WTC11 (cell line): ENCODE data around the gene SAMD8. TPM values are rescaled to one million over a fixed set of nuclear protein-coding genes. Genes with fewer than 3 reads are reported as not detected.
A peak's percentile ranks its signal among the peaks of the same experiment; 100 is the strongest.

ENCODE experiments used
- ATAC-seq: fragments of 200-7000 bp; cut with Tn5 transposase; 2 replicates; pipeline ENCODE4 v1.10.0; 2021; ENCODE audit warnings: mild to moderate bottlenecking, moderate library complexity
- CTCF ChIA-PET: fragments of 300-600 bp; sonication (Branson Sonifier 250); formaldehyde crosslinking; loops from one replicate; lab custom pipeline; 2021; ENCODE audit warnings: antibody characterized with exemption; lab: Charles Lee
- POLR2A ChIA-PET: fragments of 350-600 bp; sonication (Branson Sonifier 250); formaldehyde crosslinking; loops from one replicate; lab custom pipeline; 2021; ENCODE audit warnings: antibody characterized with exemption; lab: Charles Lee
- DNase-seq: peaks from one replicate; pipeline ENCODE4 v3.0.0; 2021; ENCODE audit warnings: low spot score
- H3K27ac Mint-ChIP-seq: 2 replicates; pipeline ENCODE4 v1.8.0; 2021; ENCODE audit warnings: mixed read lengths
- H3K27me3 Mint-ChIP-seq: 2 replicates; pipeline ENCODE4 v1.8.0; 2021; ENCODE audit warnings: low read depth, mild to moderate bottlenecking, moderate library complexity, mixed read lengths
- H3K36me3 Mint-ChIP-seq: 2 replicates; pipeline ENCODE4 v1.8.0; 2021; ENCODE audit warnings: mixed read lengths
- H3K4me1 Mint-ChIP-seq: 2 replicates; pipeline ENCODE4 v1.8.0; 2022; ENCODE audit warnings: mixed read lengths
- H3K4me3 Mint-ChIP-seq: 2 replicates; pipeline ENCODE4 v1.8.0; 2021; ENCODE audit warnings: mild to moderate bottlenecking, moderate library complexity, mixed read lengths
- H3K9me3 Mint-ChIP-seq: 2 replicates; pipeline ENCODE4 v1.8.0; 2021; ENCODE audit warnings: mixed read lengths
- ATF6 ChIP-seq: sonication (generic); formaldehyde crosslinking; IDR thresholded peaks from 2 replicates; pipeline ENCODE4 v1.8.1; 2023; ENCODE audit warnings: mild to moderate bottlenecking, missing genetic modification reagents
- CBFB ChIP-seq: sonication (generic); formaldehyde crosslinking; IDR thresholded peaks from 2 replicates; pipeline ENCODE4 v1.8.1; 2022; ENCODE audit warnings: mild to moderate bottlenecking, low read depth, missing genetic modification reagents
- ERG ChIP-seq: fragments of 250-450 bp; sonication (Bioruptor Pico); IDR thresholded peaks from 2 replicates; pipeline ENCODE4 v1.8.0; 2021; ENCODE audit warnings: mild to moderate bottlenecking
- FOXK1 ChIP-seq: sonication (generic); formaldehyde crosslinking; IDR thresholded peaks from 2 replicates; pipeline ENCODE4 v1.8.0; 2022; ENCODE audit warnings: mild to moderate bottlenecking, moderate library complexity, missing genetic modification reagents
- GTF2I ChIP-seq: fragments of 250-450 bp; sonication (Bioruptor Pico); conservative IDR thresholded peaks from 2 replicates; pipeline ENCODE4 v1.4.0; 2021; ENCODE audit warnings: mild to moderate bottlenecking
- IRF1 ChIP-seq: sonication (generic); formaldehyde crosslinking; IDR thresholded peaks from 2 replicates; pipeline ENCODE4 v1.8.0; 2023; ENCODE audit warnings: missing genetic modification reagents
- JUN ChIP-seq: sonication (generic); formaldehyde crosslinking; IDR thresholded peaks from 2 replicates; pipeline ENCODE4 v1.8.0; 2023; ENCODE audit warnings: mild to moderate bottlenecking, missing genetic modification reagents
- MYBL2 ChIP-seq: sonication (generic); formaldehyde crosslinking; IDR thresholded peaks from 2 replicates; pipeline ENCODE4 v1.8.1; 2023; ENCODE audit warnings: mild to moderate bottlenecking, moderate library complexity, missing genetic modification reagents
- NR1H2 ChIP-seq: sonication (generic); formaldehyde crosslinking; IDR thresholded peaks from 2 replicates; pipeline ENCODE4 v1.9.0; 2021; ENCODE audit warnings: mild to moderate bottlenecking, moderate library complexity, missing genetic modification reagents
- NR2C2 ChIP-seq: sonication (generic); formaldehyde crosslinking; IDR thresholded peaks from 2 replicates; pipeline ENCODE4 v1.8.0; 2022; ENCODE audit warnings: mild to moderate bottlenecking, missing genetic modification reagents
- SP1 ChIP-seq: sonication (generic); formaldehyde crosslinking; conservative IDR thresholded peaks from 2 replicates; pipeline ENCODE4 v1.8.1; 2022; ENCODE audit warnings: missing genetic modification reagents
- TEAD4 ChIP-seq: sonication (generic); formaldehyde crosslinking; IDR thresholded peaks from 2 replicates; pipeline ENCODE4 v1.8.0; 2022; ENCODE audit warnings: mild to moderate bottlenecking, missing genetic modification reagents
- TP53 ChIP-seq: sonication (generic); formaldehyde crosslinking; IDR thresholded peaks from 2 replicates; pipeline ENCODE4 v1.8.1; 2023; ENCODE audit warnings: mild to moderate bottlenecking, missing genetic modification reagents
- ZNF138 ChIP-seq: sonication (generic); formaldehyde crosslinking; conservative IDR thresholded peaks from 2 replicates; pipeline ENCODE4 v1.8.1; 2022; ENCODE audit warnings: mild to moderate bottlenecking, moderate library complexity, missing genetic modification reagents
- total RNA-seq: library from RNA; stranded (reverse); gene quantifications from 3 replicates; pipeline ENCODE4 v1.2.3, GENCODE V29; 2021
- TF ChIP-seq, protein P1 (sequence below): sonication (generic); formaldehyde crosslinking; IDR thresholded peaks from 2 replicates; pipeline ENCODE4 v1.8.1; 2023; ENCODE audit warnings: mild to moderate bottlenecking, missing genetic modification reagents, borderline replicate concordance

The SAMD8 gene
- total RNA-seq, 1 experiment from 2014 or later: 23.0 TPM

GRCh38 chr10:75096749-75097148, 14.7 kb upstream of the SAMD8 start:
- Mint-ChIP-seq H3K27me3 (no peaks in the 10 kb centered on the region; the same call in 1 of the 2 replicates), H3K36me3 (no peaks in the 10 kb centered on the region), H3K4me3 (no peak overlapping the region), H3K4me1 (peaks cover 17% of the 10 kb centered on the region), H3K9me3 (no peaks in the 10 kb centered on the region), H3K27ac (no peak overlapping the region)
- ChIA-PET CTCF (interaction anchor here (0.7 to 2.4 kb wide), 5 partner anchors 10 to 832 kb away, joined by 3 to 8 read pairs (median 5); a partner anchor contains a TSS), POLR2A (no interaction called here)
- ATAC-seq: no peak
- TF ChIP-seq JUN: no peak
- no peak for TF ChIP-seq CBFB (CRISPR knock-in tag)
- TF ChIP-seq NR2C2 (CRISPR knock-in tag): no peak
- TF ChIP-seq GTF2I (CRISPR knock-in tag): no peak
- TF ChIP-seq FOXK1: no peak
- no peak for TF ChIP-seq ZNF138 (CRISPR knock-in tag)
- no peak for TF ChIP-seq TEAD4 (CRISPR knock-in tag)
- TF ChIP-seq, protein P1, sequence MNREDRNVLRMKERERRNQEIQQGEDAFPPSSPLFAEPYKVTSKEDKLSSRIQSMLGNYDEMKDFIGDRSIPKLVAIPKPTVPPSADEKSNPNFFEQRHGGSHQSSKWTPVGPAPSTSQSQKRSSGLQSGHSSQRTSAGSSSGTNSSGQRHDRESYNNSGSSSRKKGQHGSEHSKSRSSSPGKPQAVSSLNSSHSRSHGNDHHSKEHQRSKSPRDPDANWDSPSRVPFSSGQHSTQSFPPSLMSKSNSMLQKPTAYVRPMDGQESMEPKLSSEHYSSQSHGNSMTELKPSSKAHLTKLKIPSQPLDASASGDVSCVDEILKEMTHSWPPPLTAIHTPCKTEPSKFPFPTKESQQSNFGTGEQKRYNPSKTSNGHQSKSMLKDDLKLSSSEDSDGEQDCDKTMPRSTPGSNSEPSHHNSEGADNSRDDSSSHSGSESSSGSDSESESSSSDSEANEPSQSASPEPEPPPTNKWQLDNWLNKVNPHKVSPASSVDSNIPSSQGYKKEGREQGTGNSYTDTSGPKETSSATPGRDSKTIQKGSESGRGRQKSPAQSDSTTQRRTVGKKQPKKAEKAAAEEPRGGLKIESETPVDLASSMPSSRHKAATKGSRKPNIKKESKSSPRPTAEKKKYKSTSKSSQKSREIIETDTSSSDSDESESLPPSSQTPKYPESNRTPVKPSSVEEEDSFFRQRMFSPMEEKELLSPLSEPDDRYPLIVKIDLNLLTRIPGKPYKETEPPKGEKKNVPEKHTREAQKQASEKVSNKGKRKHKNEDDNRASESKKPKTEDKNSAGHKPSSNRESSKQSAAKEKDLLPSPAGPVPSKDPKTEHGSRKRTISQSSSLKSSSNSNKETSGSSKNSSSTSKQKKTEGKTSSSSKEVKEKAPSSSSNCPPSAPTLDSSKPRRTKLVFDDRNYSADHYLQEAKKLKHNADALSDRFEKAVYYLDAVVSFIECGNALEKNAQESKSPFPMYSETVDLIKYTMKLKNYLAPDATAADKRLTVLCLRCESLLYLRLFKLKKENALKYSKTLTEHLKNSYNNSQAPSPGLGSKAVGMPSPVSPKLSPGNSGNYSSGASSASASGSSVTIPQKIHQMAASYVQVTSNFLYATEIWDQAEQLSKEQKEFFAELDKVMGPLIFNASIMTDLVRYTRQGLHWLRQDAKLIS (CRISPR knock-in tag): no peak
- no peak for TF ChIP-seq SP1 (CRISPR knock-in tag)
- no peak for TF ChIP-seq ATF6
- no peak for TF ChIP-seq NR1H2
- no peak for TF ChIP-seq ERG (CRISPR knock-in tag)
- no peak for TF ChIP-seq IRF1
- no peak for DNase-seq

DNA sequence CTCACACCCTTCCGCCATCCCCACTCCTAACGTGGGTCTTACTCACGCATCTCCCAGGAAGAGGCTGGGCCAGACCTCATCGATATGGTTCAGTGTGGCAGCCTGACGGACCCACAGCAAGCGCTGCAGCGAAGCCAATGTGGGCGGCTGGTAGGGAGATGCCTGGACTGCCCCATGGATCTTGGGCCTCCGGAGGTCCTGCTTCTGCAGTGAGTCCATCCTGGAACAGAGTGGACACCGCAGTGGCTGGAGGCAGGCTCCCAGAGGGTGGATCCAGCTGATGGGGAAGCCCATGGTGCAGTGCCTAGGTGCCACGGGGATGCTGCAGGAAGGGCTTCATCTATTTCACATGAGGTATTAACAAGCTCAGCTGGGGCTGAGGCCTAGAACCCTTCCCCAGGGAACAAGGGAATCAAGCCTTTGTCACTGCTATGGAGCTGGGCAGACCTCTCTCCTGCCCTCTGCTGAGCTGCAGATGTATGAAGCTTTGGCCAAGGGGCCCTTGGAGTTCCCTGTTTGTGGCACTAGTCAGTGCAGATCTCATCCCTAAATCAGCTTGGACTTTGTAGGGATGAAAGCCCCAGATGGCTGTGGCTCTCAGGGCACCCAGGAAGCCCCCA, 13.7 kb upstream of the SAMD8 start:
- no peaks in the 10 kb centered on the region for H3K9me3 Mint-ChIP-seq
- H3K27ac Mint-ChIP-seq: no peak overlapping the region
- peak; percentile 14 for ATAC-seq
- no peak overlapping the region for H3K4me3 Mint-ChIP-seq
- H3K36me3 Mint-ChIP-seq: no peaks in the 10 kb centered on the region
- ChIA-PET CTCF (interaction anchor here (0.7 to 2.4 kb wide), 28 partner anchors 9 to 854 kb away, joined by 3 to 9 read pairs (median 4); partner anchors contain the start of genes COMTD1, KAT6B and SAMD8), POLR2A (no interaction called here)
- DNase-seq: no peak
- H3K27me3 Mint-ChIP-seq: no peaks in the 10 kb centered on the region; the same call in 1 of the 2 replicates
- TF ChIP-seq MYBL2 (CRISPR knock-in tag): no peak
- TF ChIP-seq TP53: no peak
- peaks cover 17% of the 10 kb centered on the region for H3K4me1 Mint-ChIP-seq
